Stimulated activated CD4-positive, alpha-beta T cell treated with anti-CD3 and anti-CD28 coated beads, Interleukin-12 subunit alpha, Interleukin-12 subunit beta, amount 100 ng/mL, for 4 hours (primary cell): Measurements from ENCODE around the gene FHOD3.

Source experiments
- DNase-seq: peaks from one replicate; pipeline ENCODE4 v3.0.0-alpha.2; 2020

FHOD3 gene

DNA sequence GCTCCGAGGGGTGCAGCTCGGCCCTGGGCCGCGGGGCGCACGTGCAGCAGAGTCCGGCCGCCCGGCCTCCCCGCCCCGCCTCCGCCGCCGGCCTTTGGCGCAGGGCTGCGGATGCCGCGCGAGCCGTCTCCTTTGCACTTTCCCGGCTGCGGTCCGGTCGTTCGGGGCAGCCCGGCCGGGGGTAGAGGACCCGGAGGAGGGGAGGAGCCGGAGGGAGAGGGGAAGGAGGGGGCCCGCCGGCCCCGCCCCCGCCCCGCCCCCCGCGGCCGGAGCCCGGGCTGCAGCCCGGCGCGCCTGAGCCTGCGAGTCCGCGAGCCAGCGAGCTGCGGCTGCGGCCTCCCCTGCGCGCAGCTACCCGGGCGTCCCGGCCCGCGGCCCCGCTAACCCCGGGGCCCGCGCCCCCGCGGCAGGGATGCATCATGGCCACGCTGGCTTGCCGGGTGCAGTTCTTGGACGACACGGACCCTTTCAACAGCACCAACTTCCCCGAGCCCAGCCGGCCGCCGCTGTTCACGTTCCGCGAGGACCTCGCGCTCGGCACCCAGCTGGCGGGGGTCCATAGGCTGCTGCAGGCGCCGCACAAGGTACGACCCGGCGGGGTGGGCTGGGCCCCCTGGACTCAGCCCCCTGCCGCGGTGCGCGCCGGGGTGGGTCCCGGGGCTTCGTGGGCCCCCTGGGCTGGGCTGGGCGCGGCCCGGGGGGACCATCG, at the start of gene FHOD3:
FHOD3 (plus strand) TSS at position 297 of the 709 bp plus-strand sequence; CDS start at position 420, 123 bp downstream.
- peak; percentile 5 for DNase-seq

- DNase-seq, result no peak
These were observed 48.1 kb upstream of the FHOD3 start for GRCh38 chr18:36249392-36249791.

GRCh38 chr18:36250827-36251226, 46.7 kb upstream of the FHOD3 start:
- DNase-seq, result no peak

GRCh38 chr18:36255072-36255698, 42.3 kb upstream of the FHOD3 start:
- no peak for DNase-seq

DNA sequence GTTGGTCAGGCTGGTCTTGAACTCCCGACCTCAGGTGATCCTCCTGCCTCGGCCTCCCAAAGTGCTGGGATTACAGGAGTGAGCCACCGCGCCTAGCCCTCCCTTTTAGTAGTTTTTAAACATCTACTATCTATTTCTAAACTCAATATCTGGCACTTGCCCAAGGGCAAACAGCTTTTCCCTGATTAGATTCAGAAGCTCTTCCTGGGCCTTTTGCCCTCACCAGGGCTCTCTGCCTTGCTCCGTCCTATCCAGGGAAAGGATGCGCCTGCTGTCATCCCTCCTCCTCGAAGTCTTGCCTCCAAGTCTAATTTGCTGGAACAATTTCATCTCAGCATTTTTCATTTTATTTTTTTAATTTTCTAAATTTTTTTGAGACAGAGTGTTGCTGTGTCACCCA, 41.4 kb upstream of the FHOD3 start:
- DNase-seq, result no peak

- no peak for DNase-seq
These were observed 34.5 kb upstream of the FHOD3 start for GRCh38 chr18:36262971-36263370.

DNA sequence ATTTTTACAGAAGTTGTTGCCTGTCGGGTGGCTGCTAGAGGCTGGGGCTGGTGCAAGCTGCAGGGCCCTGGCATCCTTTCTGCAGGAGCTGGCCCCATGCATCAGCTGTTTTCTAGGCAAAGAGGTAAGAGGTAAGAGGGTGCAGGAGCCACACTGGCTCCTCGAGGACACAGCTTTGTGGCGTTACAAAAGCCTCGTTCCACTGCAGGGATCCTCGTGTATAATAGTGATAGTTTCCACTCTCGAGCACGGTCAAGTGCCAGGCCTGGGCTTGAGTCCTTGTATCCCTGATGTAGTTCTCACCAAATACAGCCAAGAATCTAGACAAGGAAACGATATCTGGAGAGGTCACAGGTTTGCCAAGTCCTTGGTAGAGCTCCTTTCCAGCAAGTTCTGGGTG, 33.2 kb upstream of the FHOD3 start:
- DNase-seq, result no peak

DNA sequence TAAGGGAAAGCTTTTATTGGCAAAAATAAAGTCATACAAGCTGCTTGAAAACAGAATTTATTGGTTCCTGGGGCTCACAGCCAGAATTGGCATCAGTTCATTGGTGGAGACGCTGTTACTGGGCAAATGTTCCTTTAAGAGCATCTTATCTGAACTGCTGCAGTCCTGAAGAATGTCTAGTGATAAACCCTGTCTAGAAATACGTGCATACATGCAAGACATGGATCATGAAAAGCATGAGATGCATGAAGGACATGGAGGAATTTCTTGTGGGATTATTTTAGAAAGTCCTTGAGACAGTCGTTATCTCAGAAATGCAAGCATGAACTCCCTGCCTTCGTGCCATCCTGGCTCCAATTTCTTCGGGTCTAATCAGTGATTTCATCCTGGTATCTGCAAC, 32.5 kb upstream of the FHOD3 start:
- no peak for DNase-seq

- no peak for DNase-seq
These were observed 28.4 kb upstream of the FHOD3 start for GRCh38 chr18:36269157-36269556.

DNA sequence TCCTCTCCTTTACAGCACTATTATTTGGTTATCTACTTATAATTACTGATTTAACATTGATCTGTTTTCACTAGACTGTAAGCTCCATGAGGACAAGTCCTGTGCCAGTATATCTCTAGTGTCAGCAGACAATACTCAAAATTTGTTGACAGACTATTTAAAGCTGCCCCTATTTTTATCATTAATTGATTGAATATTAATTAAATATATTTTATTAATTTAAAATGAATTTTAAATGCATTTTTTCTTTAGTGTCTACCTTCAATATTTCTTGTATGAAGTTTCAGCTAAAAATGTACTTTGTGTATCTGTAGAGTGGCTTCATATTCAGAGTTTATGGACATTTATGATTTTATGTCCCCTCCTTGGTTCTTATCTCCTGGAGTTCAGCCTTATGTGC, 26.4 kb upstream of the FHOD3 start:
- DNase-seq, result no peak

DNA sequence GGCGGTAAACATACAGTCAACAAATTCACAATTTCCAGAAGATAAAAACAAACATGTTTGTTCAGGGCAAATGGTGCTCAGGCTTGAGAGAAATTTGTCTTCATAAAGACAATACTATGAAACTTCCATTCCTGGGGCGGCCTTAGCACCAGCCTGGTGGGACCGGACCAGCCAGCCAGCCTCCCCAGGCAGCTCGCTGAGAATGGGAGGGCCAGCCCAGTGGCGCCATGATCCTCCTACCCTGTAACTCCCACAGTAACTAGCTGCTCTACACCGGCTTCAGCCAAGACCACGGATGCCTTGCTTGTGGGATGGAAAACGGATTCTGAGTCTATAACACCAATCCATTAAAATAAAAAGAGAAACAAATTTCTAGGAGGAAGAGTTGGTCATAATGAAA, 24.2 kb upstream of the FHOD3 start:
- DNase-seq, result no peak

GRCh38 chr18:36274083-36274715, 23.3 kb upstream of the FHOD3 start:
- no peak for DNase-seq

- DNase-seq, result no peak
These were observed 22.0 kb upstream of the FHOD3 start for GRCh38 chr18:36275561-36275960.

- DNase-seq, result no peak
These were observed 18.5 kb upstream of the FHOD3 start for GRCh38 chr18:36279001-36279400.

- no peak for DNase-seq
These were observed 15.6 kb upstream of the FHOD3 start for GRCh38 chr18:36281936-36282335.

DNA sequence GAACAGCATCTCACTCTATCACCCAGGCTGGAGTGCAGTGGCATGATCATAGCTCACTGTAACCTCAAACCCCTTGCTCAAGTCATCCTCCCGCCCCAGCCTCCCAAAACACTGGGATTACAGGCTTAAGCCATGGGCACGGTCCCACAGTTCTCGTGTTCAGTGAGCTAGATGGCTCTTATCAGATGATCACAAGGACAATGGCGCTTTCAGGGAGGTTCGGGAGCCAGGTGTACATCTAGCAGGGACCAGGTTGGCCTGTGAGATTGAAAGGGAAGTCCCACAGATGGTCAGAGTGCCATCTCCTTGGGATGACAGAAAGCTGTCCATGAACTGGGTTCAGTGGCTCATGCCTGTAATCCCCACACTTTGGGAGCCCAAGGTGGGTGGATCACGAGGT, 14.1 kb upstream of the FHOD3 start:
- no peak for DNase-seq

DNA sequence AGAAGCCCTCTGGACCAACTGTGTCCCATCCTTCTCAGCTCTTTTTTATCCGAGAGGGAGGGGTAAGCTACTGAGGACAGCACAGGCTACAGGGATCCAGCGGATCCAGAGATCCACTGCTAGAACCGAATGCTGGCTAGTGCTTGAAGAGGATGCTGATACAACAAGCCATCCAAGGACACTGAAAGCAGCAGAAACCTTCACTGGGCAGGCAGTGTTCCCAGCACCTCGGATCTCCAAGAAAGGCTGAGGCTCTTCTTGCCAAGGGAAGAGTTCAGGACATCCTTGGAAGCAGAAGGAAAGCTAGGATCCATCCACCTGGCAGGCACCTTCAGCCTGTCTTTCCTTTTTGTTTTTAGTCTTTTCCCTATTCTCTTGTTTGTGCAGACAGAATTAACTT, 13.2 kb upstream of the FHOD3 start:
- no peak for DNase-seq

GRCh38 chr18:36284671-36285295, 12.7 kb upstream of the FHOD3 start:
- DNase-seq, result no peak

DNA sequence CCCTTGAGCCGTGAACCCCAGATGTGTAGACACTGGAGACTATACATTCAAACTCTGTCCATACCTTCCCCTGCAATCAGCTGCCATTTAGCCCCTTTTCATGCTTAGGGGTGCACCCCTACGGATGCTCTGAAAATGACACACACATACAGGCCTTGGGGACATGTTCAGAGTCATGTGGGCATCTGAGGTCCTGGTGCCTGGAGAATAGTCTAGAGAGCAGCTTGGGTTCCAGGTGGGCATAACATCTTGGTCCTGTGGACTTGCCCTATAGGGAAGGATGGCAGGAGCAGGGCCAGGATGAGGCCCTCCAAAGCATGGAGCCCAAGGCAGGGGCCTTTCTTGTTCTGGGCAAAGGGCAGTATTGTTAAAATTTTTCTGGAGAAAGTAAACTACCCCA, 9.9 kb upstream of the FHOD3 start:
- DNase-seq, result no peak

- DNase-seq, result no peak
These were observed 8.8 kb upstream of the FHOD3 start for GRCh38 chr18:36288689-36289088.

DNA sequence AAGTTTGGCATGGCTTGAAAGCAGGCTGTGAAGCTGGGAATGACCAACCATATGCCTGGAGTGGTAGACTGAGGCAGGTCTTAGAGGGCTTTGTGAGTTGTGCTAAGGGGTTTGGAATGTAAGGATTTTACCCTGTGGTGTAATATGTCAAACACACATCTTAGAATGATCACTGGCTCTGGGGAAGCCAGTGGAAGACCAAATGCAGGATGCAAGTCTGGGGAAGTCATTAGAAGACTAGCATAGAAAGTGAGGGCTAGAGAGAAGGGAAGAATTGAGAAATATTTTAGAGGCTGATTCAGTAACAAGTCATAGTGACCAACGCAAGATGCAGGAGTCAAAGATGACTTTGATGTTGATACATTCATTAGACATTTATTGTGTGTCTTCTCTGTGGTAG, 3.5 kb upstream of the FHOD3 start:
- no peak for DNase-seq

DNA sequence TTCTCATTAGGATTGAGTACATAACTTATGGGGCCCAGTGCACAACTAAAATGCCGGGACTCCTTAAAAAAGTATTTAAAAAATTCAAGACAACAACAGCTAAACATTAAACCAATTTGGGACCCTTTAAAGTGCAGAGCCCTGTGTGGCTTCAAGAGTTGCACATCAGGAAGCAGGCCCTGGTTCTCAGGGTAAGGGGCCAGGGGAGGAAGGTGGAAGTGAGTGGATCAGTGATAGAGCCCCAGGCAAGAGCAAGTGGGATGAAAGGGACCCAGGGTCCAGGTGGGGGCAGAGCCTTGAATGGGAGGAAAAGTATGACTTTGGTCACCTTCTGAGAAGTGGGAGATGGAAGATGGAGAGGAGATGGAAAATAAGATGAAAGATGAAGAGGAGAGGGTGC, 2.3 kb upstream of the FHOD3 start:
- no peak for DNase-seq

GRCh38 chr18:36295880-36296301, 1.6 kb upstream of the FHOD3 start:
- no peak for DNase-seq
